ENCODE results near the gene DLEC1.

GRCh38 chr3:38090453-38090852 is 51.4 kb downstream of the DLEC1 start:
- no peak for TF ChIP-seq CTCF (IDR thresholded peaks at IDR 0.05)
- no peak for TF ChIP-seq POLR2A (IDR thresholded peaks at IDR 0.05)
- TF ChIP-seq POLR2AphosphoS5 (IDR thresholded peaks at IDR 0.05) = no peak

Data from suprapubic skin (tissue), 4 donors.